Measurements from ENCODE around the gene VPS33A. TPM values are rescaled to one million over a fixed set of nuclear protein-coding genes. Genes with fewer than 3 reads are reported as not detected.

Gene VPS33A
- total and polyA plus RNA-seq, 2 donors (not counting 3 experiments of a cell fraction or from before 2014, with no cell fraction given) = 12.1 to 23.1 TPM

GRCh38 chr12:122206111-122206881 lies 60.0 kb downstream of the VPS33A start:
- POLR2A ChIA-PET = no interaction called here
- CTCF ChIA-PET = interaction anchor here (0.6 to 1.7 kb wide), 4 partner anchors 16 to 117 kb away, joined by 3 to 5 read pairs (median 3); partner anchors contain the start of gene LRRC43
- no TSS peak for BruUV-seq (replicated peaks)

More at GRCh38 chr12:122206111-122206881, 60.0 kb downstream of the VPS33A start:
- H2AFZ ChIP-seq (ENCODE audit: low read depth, low read length) = no peak overlapping the region
- no peaks in the 10 kb centered on the region for H3K9me3 ChIP-seq (replicated peaks; ENCODE audit: control insufficient read depth, insufficient read depth, low read length)
- peaks cover 11 to 12% of the 10 kb centered on the region in 2 experiments for H3K36me3 ChIP-seq (ENCODE audit: control insufficient read depth in 2 of 2, extremely low read depth in 1 of 2, insufficient read depth in 2 of 2, low read length in 2 of 2)
- no peak overlapping the region for H3K27ac ChIP-seq (ENCODE audit: insufficient read depth, low read depth, low read length)
- H3K9ac ChIP-seq (replicated peaks; ENCODE audit: extremely low read depth, insufficient read depth, low read length) = no peak overlapping the region
- no peaks in the 10 kb centered on the region for H3K9me1 ChIP-seq (replicated peaks; ENCODE audit: control insufficient read depth, extremely low read depth, insufficient read depth, low read length)
- intact Hi-C loops (cut with micrococcal nuclease) (no loop called here), dilution Hi-C loops (cut with MboI; ENCODE audit: extremely low pct_ligation_motif_present, low sequenced_read_pairs) (no loop called here)
- H3K4me3 ChIP-seq (replicated peaks in 1 of 3; ENCODE audit: insufficient read depth in 1 of 3, low read depth in 1 of 3, low read length in 3 of 3) = no peak overlapping the region
- DNase-seq (ENCODE audit: low read depth, low spot score) (no peak), FAIRE-seq (no peak)
- peaks cover 8% of the 10 kb centered on the region for H3K4me1 ChIP-seq (ENCODE audit: control insufficient read depth, extremely low read depth, insufficient read depth, low read length)
- H3K79me2 ChIP-seq (ENCODE audit: control insufficient read depth, insufficient read depth, low read length) = no peaks in the 10 kb centered on the region
- H3K27me3 ChIP-seq (ENCODE audit: control insufficient read depth in 2 of 2, insufficient read depth in 2 of 2, low read length in 2 of 2) = peaks cover 9 to 18% of the 10 kb centered on the region in 2 experiments
- TF ChIP-seq GATA2 (IDR thresholded peaks at IDR 0.05; ENCODE audit: insufficient read depth, insufficient read length, low read depth, low read length) (no peak), MYC (IDR thresholded peaks at IDR 0.05; ENCODE audit: low read depth, low read length) (no peak), JUN (IDR thresholded peaks at IDR 0.05; ENCODE audit: borderline replicate concordance, insufficient read depth, insufficient read length, low read depth) (no peak), CTCF (IDR thresholded peaks at IDR 0.05; ENCODE audit: extremely low read depth in 1 of 2, insufficient read depth in 1 of 2, low read depth in 1 of 2, low read length in 2 of 2) (no peak), EZH2 (IDR thresholded peaks at IDR 0.05; ENCODE audit: borderline replicate concordance, low read depth, low read length, severe bottlenecking) (no peak), POLR2AphosphoS5 (IDR thresholded peaks at IDR 0.05; ENCODE audit: insufficient read depth, low read depth, low read length) (no peak), MAX (IDR thresholded peaks at IDR 0.05; ENCODE audit: insufficient read depth, insufficient read length) (no peak), POLR2A (IDR thresholded peaks at IDR 0.05; ENCODE audit: low read depth, low read length) (no peak), FOS (IDR thresholded peaks at IDR 0.05; ENCODE audit: borderline replicate concordance, insufficient read depth, low read length) (no peak)
- no peak overlapping the region for H3K4me2 ChIP-seq (ENCODE audit: insufficient read depth, low read length)
- no peaks in the 10 kb centered on the region for H4K20me1 ChIP-seq (replicated peaks; ENCODE audit: control insufficient read depth, extremely low read depth, insufficient read depth, low read length)
